HepG2 (cell line): Measurements from ENCODE around the gene LDAH. TPM values are rescaled to one million over a fixed set of nuclear protein-coding genes. Genes with fewer than 3 reads are reported as not detected.
A peak's percentile ranks its signal among the peaks of the same experiment; 100 is the strongest.

Experiments
- ATAC-seq: fragments of 200-7000 bp; cut with Tn5 transposase; 3 replicates; pipeline ENCODE4 v1.9.1; 2020; ENCODE audit warnings: mild to moderate bottlenecking, moderate library complexity
- BruUV-seq: library from RNA; stranded (reverse); fragments of 400-500 nt; replicated peaks from 2 replicates; lab custom pipeline; 2021; lab: Mats Ljungman, UMichigan
- CTCF ChIA-PET: fragments of 300-600 bp; formaldehyde crosslinking; extraction: SDS; loops from one replicate; lab custom pipeline; 2021; ENCODE audit warnings: low total read pairs, inconsistent platforms, low intra/inter-chr PET ratio; lab: Yijun Ruan, JAX
- POLR2A ChIA-PET: fragments of 350-600 bp; sonication (Branson Sonifier 250); formaldehyde crosslinking; loops from one replicate; lab custom pipeline; 2020; ENCODE audit warnings: antibody characterized with exemption, inconsistent platforms; lab: Yijun Ruan, JAX
- DNase-seq: peaks from one replicate; pipeline ENCODE4 v3.0.0-alpha.2; 2015; ENCODE audit warnings: low spot score
- FAIRE-seq: peaks from 3 replicates; lab custom pipeline; 2011; peaks lifted over from hg19 to GRCh38; lab: Jason Lieb, UNC
- H2AFZ ChIP-seq: one replicate; pipeline ENCODE4 v1.6.1; 2011; ENCODE audit warnings: low read length, inconsistent platforms
- H3K27ac ChIP-seq: fragments of 300-600 bp; 3 replicates; pipeline ENCODE4 v1.8.0; 2011; ENCODE audit warnings: mixed run types, mild to moderate bottlenecking, mixed read lengths, low read length, inconsistent platforms; ENCODE audit not compliant: insufficient read depth; ENCODE audit errors: extremely low read length
- H3K27me3 ChIP-seq, 2 experiments: fragments of 200-600 bp in 1 of 2; 2 replicates in 1 of 2; 3 replicates in 1 of 2; pipeline versions ENCODE4 v1.6.0 to v1.8.0; 2011; ENCODE audit warnings: low read length in 2 of 2, mild to moderate bottlenecking in 2 of 2, moderate library complexity in 2 of 2, inconsistent platforms in 1 of 2; ENCODE audit not compliant: insufficient read depth in 2 of 2, control insufficient read depth in 1 of 2
- H3K36me3 ChIP-seq, 2 experiments: fragments of 200-600 bp in 1 of 2; replicated peaks in 1 of 2; 2 replicates in 1 of 2; 3 replicates in 1 of 2; pipeline versions ENCODE4 v1.5.1 to v1.8.0; 2011; ENCODE audit warnings: low read length in 2 of 2, inconsistent platforms in 1 of 2; ENCODE audit not compliant: insufficient read depth in 2 of 2, control insufficient read depth in 1 of 2
- H3K4me1 ChIP-seq: 2 replicates; pipeline ENCODE4 v1.5.1; 2012; ENCODE audit warnings: low read length, inconsistent platforms; ENCODE audit not compliant: insufficient read depth
- H3K4me2 ChIP-seq: 2 replicates; pipeline ENCODE4 v1.6.0; 2011; ENCODE audit warnings: low read depth, low read length, inconsistent platforms
- H3K4me3 ChIP-seq, 3 experiments: fragments of 200-600 bp in 1 of 3; sonication (generic), shearing (Covaris generic) in 1 of 3; replicated peaks in 1 of 3; 2 replicates each; pipeline ENCODE4 v1.5.1; 2011 to 2016; ENCODE audit warnings: low read length in 3 of 3, inconsistent platforms in 2 of 3, low read depth in 2 of 3, mild to moderate bottlenecking in 2 of 3, control low read depth in 1 of 3, mixed read lengths in 1 of 3; ENCODE audit not compliant: insufficient read depth in 1 of 3
- H3K79me2 ChIP-seq: one replicate; pipeline ENCODE4 v1.6.1; 2011; ENCODE audit warnings: low read length, inconsistent platforms; ENCODE audit not compliant: insufficient read depth
- H3K9ac ChIP-seq: 2 replicates; pipeline ENCODE4 v1.6.0; 2011; ENCODE audit warnings: mild to moderate bottlenecking, low read depth, low read length, inconsistent platforms; ENCODE audit not compliant: insufficient read depth
- H3K9me3 ChIP-seq: 2 replicates; pipeline ENCODE4 v1.5.1; 2012; ENCODE audit warnings: mild to moderate bottlenecking, low read length
- H4K20me1 ChIP-seq: 2 replicates; pipeline ENCODE4 v1.6.0; 2011; ENCODE audit warnings: inconsistent platforms, mild to moderate bottlenecking, low read length, moderate library complexity; ENCODE audit not compliant: insufficient read depth
- JDP2 ChIP-seq: sonication (generic); formaldehyde crosslinking; IDR thresholded peaks from 2 replicates; pipeline ENCODE4 v1.8.1; 2022; ENCODE audit warnings: missing genetic modification reagents, borderline replicate concordance
- ZNF7 ChIP-seq: IDR thresholded peaks from 2 replicates; pipeline ENCODE4 v1.6.1; 2016; ENCODE audit warnings: missing biosample characterization, missing genetic modification reagents
- WGBS: methylation state at CpG from one replicate; pipeline ENCODE4 v1.1.6; 2017; ENCODE audit warnings: low lambda C conversion rate; 5-methylcytosine and 5-hydroxymethylcytosine counted together
- in situ Hi-C: cut with HindIII; loops from 2 replicates; pipeline ENCODE4 v1.10.0; 2017; ENCODE audit warnings: low pct_unique_long_range_greater_than_20kb; ENCODE audit not compliant: extremely low pct_ligation_motif_present
- intact Hi-C: fragments of 100-400 bp; cut with micrococcal nuclease; formaldehyde crosslinking; loops from one replicate; pipeline ENCODE4 v1.10.0; 2022; ENCODE audit not compliant: unreplicated experiment
- polyA plus RNA-seq, 8 experiments: library from polyadenylated mRNA; depleted of rRNA in 3 of 8; stranded (reverse) in 7 of 8; unstranded in 1 of 8; fragments of >200 nt; fragmentation: Illumina TruSeq in 4 of 8; extraction: Trizol in 4 of 8; gene quantifications; 2 replicates each; pipeline versions ENCODE4 v1.2.1 to v1.2.3, GENCODE V29; 2011 to 2016; ENCODE audit warnings: low read depth in 4 of 8, missing spikeins in 1 of 8, mixed read lengths in 1 of 8; ENCODE audit not compliant: insufficient read depth in 1 of 8
- total RNA-seq, 5 experiments: library from RNA; depleted of rRNA; stranded (reverse); fragments of >200 nt; fragmentation: Illumina TruSeq; extraction: Trizol; gene quantifications; 2 replicates each; pipeline ENCODE4 v1.2.3, GENCODE V29; 2016; ENCODE audit warnings: low read depth in 1 of 5
- TF ChIP-seq, protein P1 (sequence below): sonication (generic); formaldehyde crosslinking; IDR thresholded peaks from 2 replicates; pipeline ENCODE4 v1.4.0; 2020; ENCODE audit warnings: missing genetic modification reagents
- TF ChIP-seq, protein P2 (sequence below): sonication (generic); formaldehyde crosslinking; IDR thresholded peaks from 2 replicates; pipeline ENCODE4 v1.5.1; 2020; ENCODE audit warnings: mild to moderate bottlenecking, missing genetic modification reagents

Gene LDAH
- total and polyA plus RNA-seq, 2 of the 13 experiments (the other 11 are each of a cell fraction or from before 2014, with no cell fraction given), result 28.8 to 46.2 TPM

DNA sequence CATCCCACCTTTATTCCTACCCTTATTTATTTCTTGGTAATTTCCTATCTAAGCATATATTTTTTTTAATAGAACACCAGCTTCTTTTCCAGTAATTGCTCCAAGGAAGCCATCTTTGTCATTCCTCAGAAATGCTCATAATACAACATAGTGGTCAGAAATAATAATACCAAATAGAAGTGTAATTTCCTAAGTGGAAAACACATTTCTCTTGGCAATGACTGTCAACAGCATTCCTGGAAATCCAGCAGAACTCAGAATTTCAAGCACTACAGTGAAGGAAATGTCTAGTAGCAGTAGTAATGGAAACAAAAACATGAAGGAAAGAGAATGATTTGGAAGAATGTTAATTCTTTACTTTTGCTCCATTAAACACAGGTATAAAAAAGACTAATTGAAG lies 99.4 kb downstream of the LDAH start:
- no TSS peak for BruUV-seq

DNA sequence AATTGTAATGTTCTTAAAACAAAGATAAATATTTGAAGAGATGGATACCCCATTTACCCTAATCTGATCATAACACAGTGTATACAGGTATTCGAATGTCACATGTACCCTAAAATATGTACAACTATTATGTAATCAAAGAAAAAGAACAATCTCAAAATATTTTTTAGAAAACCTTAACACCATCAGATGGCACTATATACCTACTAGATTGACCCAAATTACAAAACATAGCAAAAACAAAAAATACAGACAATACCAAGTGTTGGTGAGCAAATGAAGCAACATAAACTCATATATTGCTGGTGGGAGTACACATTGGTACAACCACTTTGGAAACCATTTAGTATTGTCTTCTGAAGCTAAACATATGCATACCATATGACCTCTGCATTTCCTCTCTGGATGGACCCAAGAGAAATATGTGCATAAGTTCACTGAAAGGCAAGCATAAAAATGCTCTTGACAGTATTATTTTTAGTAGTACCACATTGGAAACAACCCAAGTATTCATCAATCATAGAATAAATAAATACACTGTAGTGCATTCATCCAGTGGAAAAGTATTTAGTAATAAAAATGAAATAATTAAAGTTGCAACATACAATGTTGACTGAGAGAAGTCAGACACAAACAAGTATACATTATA lies 100.2 kb downstream of the LDAH start:
- no peak overlapping the region for H2AFZ ChIP-seq
- POLR2A ChIA-PET, result no interaction called here
- 0 out of 2 replicates have a peak, but pooled peaks have one; percentile 32 for TF ChIP-seq ZNF7
- TF ChIP-seq, protein P1, sequence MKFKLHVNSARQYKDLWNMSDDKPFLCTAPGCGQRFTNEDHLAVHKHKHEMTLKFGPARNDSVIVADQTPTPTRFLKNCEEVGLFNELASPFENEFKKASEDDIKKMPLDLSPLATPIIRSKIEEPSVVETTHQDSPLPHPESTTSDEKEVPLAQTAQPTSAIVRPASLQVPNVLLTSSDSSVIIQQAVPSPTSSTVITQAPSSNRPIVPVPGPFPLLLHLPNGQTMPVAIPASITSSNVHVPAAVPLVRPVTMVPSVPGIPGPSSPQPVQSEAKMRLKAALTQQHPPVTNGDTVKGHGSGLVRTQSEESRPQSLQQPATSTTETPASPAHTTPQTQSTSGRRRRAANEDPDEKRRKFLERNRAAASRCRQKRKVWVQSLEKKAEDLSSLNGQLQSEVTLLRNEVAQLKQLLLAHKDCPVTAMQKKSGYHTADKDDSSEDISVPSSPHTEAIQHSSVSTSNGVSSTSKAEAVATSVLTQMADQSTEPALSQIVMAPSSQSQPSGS (CRISPR knock-in tag), result no peak
- CTCF ChIA-PET, result no interaction called here
- peaks cover 9% of the 10 kb centered on the region for H3K4me1 ChIP-seq
- BruUV-seq, result no TSS peak
- H3K9me3 ChIP-seq, result no peaks in the 10 kb centered on the region
- no peak overlapping the region for H3K4me2 ChIP-seq
- no peak overlapping the region for H3K4me3 ChIP-seq
- DNase-seq (no peak), FAIRE-seq (no peak), ATAC-seq (no peak)
- intact Hi-C loops (no loop called here), in situ Hi-C loops (no loop called here)
- no peaks in the 10 kb centered on the region for H3K27me3 ChIP-seq
- no peak overlapping the region for H3K9ac ChIP-seq
- H3K79me2 ChIP-seq, result peaks cover 3% of the 10 kb centered on the region
- H4K20me1 ChIP-seq, result peaks cover 6% of the 10 kb centered on the region
- peaks cover 1 to 17% of the 10 kb centered on the region in 2 experiments; a peak in 4 of 5 replicates for H3K36me3 ChIP-seq
- 96% methylated on average over 1 of the region's 1 CpG for WGBS
- H3K27ac ChIP-seq, result no peak overlapping the region

More for the DNA sequence above, 99.4 kb downstream of the LDAH start:
- DNase-seq (no peak), ATAC-seq (no peak), FAIRE-seq (no peak)
- Histone ChIP-seq H3K4me1 (peaks cover 12% of the 10 kb centered on the region), H2AFZ (no peak overlapping the region), H3K27me3 (no peaks in the 10 kb centered on the region), H3K79me2 (peaks cover 3% of the 10 kb centered on the region), H3K36me3 (peaks cover 1 to 17% of the 10 kb centered on the region in 2 experiments; a peak in 4 of 5 replicates), H3K9me3 (no peaks in the 10 kb centered on the region), H3K4me3 (no peak overlapping the region), H4K20me1 (peaks cover 4% of the 10 kb centered on the region; the same call in 1 of the 2 replicates), H3K4me2 (no peak overlapping the region), H3K27ac (no peak overlapping the region), H3K9ac (no peak overlapping the region)
- TF ChIP-seq, protein P2, sequence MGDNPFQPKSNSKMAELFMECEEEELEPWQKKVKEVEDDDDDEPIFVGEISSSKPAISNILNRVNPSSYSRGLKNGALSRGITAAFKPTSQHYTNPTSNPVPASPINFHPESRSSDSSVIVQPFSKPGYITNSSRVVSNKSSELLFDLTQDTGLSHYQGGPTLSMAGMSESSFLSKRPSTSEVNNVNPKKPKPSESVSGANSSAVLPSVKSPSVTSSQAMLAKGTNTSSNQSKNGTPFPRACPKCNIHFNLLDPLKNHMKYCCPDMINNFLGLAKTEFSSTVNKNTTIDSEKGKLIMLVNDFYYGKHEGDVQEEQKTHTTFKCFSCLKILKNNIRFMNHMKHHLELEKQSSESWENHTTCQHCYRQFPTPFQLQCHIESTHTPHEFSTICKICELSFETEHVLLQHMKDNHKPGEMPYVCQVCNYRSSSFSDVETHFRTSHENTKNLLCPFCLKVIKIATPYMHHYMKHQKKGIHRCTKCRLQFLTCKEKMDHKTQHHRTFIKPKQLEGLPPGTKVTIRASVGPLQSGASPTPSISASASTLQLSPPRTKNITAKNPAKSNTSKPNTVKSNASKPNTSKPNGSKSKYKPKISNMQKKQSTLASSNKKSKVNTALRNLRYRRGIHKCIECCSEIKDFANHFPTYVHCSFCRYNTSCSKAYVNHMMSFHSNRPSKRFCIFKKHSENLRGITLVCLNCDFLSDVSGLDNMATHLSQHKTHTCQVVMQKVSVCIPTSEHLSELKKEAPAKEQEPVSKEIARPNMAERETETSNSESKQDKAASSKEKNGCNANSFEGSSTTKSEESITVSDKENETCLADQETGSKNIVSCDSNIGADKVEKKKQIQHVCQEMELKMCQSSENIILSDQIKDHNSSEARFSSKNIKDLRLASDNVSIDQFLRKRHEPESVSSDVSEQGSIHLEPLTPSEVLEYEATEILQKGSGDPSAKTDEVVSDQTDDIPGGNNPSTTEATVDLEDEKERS (CRISPR knock-in tag), result no peak
- TF ChIP-seq JDP2 (CRISPR knock-in tag), result no peak
- ChIA-PET CTCF (no interaction called here), POLR2A (no interaction called here)
- in situ Hi-C loops, result no loop called here
- intact Hi-C loops, result no loop called here
